ENCODE data around the gene CDK5RAP2. TPM values are rescaled to one million over a fixed set of nuclear protein-coding genes. Genes with fewer than 3 reads are reported as not detected.

The CDK5RAP2 gene
- total RNA-seq, 1 experiment from 2014 or later, result 56.4 TPM

DNA sequence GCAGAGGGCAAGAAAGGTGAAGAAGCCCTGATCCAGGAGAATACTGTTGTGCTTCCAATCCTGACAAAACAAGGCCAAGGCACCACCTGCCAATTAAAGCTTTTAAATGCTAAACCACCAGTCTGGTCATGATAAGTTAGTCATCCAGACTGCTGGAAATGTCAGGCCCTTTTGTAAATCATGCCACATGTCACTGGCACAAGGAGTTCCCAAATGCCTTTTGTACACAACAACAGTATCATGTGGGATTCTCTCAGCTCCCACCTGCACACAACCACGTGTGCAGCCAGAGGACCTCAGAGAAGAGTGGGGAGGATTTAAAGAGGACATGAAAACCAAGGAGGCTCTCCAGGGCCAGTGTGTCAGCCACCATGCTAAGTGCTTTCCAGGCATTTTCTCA, 99.3 kb downstream of the CDK5RAP2 start:
- peak overlapping the region in 2 of 3 experiments; percentile 62 to 94; a peak in 3 of 7 replicates for H3K27ac Mint-ChIP-seq
- H3K4me2 ChIP-seq (ENCODE audit: insufficient read depth, insufficient read length, low read length), result no peak overlapping the region
- H3K23ac ChIP-seq (ENCODE audit: insufficient read length, low read depth, low read length), result no peak overlapping the region
- H3K14ac ChIP-seq (ENCODE audit: insufficient read depth, low read length), result no peak overlapping the region
- H3K9me3 ChIP-seq (ENCODE audit: control insufficient read depth, low read depth, low read length), result no peaks in the 10 kb centered on the region
- H3K79me1 ChIP-seq (ENCODE audit: insufficient read depth, low read depth, low read length, poor library complexity, severe bottlenecking), result no peaks in the 10 kb centered on the region
- H3K4me3 Mint-ChIP-seq, result no peak overlapping the region; a peak in 1 of 5 replicates
- H3K18ac ChIP-seq (ENCODE audit: insufficient read length, low read depth, low read length), result no peak overlapping the region
- no peak overlapping the region for H4K91ac ChIP-seq (ENCODE audit: insufficient read length, low read depth, low read length)
- H3K79me2 ChIP-seq (ENCODE audit: insufficient read depth, low read length), result no peaks in the 10 kb centered on the region; the same call in 1 of the 2 replicates
- H2BK120ac ChIP-seq (ENCODE audit: low read depth, low read length, poor library complexity, severe bottlenecking), result no peak overlapping the region
- peaks cover 29 to 34% of the 10 kb centered on the region in 2 experiments for H3K4me1 Mint-ChIP-seq
- H3K56ac ChIP-seq (ENCODE audit: insufficient read length, low read depth, low read length), result no peak overlapping the region
- no peaks in the 10 kb centered on the region for H3K9me3 Mint-ChIP-seq
- no peak overlapping the region for H2BK20ac ChIP-seq (ENCODE audit: low read depth, low read length, poor library complexity, severe bottlenecking)
- no peak overlapping the region for H2AK5ac ChIP-seq (ENCODE audit: insufficient read length, low read length)
- no peak overlapping the region for H4K5ac ChIP-seq (ENCODE audit: insufficient read length, low read depth, low read length)
- DNase-seq, result no peak
- H3K27ac ChIP-seq (ENCODE audit: insufficient read length, low read depth, low read length), result no peak overlapping the region
- TF ChIP-seq, protein P1, sequence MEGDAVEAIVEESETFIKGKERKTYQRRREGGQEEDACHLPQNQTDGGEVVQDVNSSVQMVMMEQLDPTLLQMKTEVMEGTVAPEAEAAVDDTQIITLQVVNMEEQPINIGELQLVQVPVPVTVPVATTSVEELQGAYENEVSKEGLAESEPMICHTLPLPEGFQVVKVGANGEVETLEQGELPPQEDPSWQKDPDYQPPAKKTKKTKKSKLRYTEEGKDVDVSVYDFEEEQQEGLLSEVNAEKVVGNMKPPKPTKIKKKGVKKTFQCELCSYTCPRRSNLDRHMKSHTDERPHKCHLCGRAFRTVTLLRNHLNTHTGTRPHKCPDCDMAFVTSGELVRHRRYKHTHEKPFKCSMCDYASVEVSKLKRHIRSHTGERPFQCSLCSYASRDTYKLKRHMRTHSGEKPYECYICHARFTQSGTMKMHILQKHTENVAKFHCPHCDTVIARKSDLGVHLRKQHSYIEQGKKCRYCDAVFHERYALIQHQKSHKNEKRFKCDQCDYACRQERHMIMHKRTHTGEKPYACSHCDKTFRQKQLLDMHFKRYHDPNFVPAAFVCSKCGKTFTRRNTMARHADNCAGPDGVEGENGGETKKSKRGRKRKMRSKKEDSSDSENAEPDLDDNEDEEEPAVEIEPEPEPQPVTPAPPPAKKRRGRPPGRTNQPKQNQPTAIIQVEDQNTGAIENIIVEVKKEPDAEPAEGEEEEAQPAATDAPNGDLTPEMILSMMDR (conservative IDR thresholded peaks at IDR 0.05), result no peak
- H2BK5ac ChIP-seq (ENCODE audit: insufficient read length, low read length), result no peak overlapping the region
- no peak overlapping the region for H2AFZ ChIP-seq (ENCODE audit: low read length)
- no CpG with 5 or more reads among the region's 1 CpG for WGBS (ENCODE audit: extremely low coverage, insufficient read length, low lambda C conversion rate)
- H3K36me3 Mint-ChIP-seq (ENCODE audit: insufficient read depth in 1 of 3, low read depth in 3 of 3), result peaks cover 11 to 42% (median 28%) of the 10 kb centered on the region in 3 experiments; a peak in 6 of 7 replicates
- no peaks in the 10 kb centered on the region for H4K20me1 ChIP-seq (ENCODE audit: control insufficient read depth, insufficient read depth, insufficient read length)
- no peak overlapping the region for H4K8ac ChIP-seq (replicated peaks; ENCODE audit: insufficient read length, low read depth, low read length)
- H3K27me3 Mint-ChIP-seq (ENCODE audit: low read depth), result no peaks in the 10 kb centered on the region
- peaks cover 2% of the 10 kb centered on the region; the same call in 1 of the 2 replicates for H3K4me1 ChIP-seq (ENCODE audit: insufficient read depth, low read length)
- no peaks in the 10 kb centered on the region for H3K27me3 ChIP-seq (ENCODE audit: insufficient read depth, low read length)
- no peaks in the 10 kb centered on the region for H3K23me2 ChIP-seq (ENCODE audit: insufficient read length, low read depth, low read length, poor library complexity, severe bottlenecking)
- H3K4ac ChIP-seq (ENCODE audit: low read depth, low read length), result no peak overlapping the region
- H2BK15ac ChIP-seq (ENCODE audit: low read depth, low read length), result no peak overlapping the region
- no peak overlapping the region for H3T11ph ChIP-seq (ENCODE audit: low read length)
- no peak overlapping the region for H2BK12ac ChIP-seq (ENCODE audit: insufficient read length, low read depth, low read length)
- no peak overlapping the region for H3K9ac ChIP-seq (ENCODE audit: extremely low read depth, insufficient read length, low read length)

All from H9 (cell line).